DOHH2 (cell line): ENCODE results near the gene TMEM14B.
"Not testable (repeated sequence)": the region's sequence is repeated elsewhere in the genome, so short reads cannot be mapped to it uniquely, and the experiment has no call there.

Experiments
- H3F3A ChIP-seq: fragments of 200-600 bp; sonication (generic), shearing (Covaris generic); 2 replicates; pipeline ENCODE4 v1.6.0; 2016; ENCODE audit warnings: antibody characterized with exemption, mild to moderate bottlenecking; ENCODE audit not compliant: control insufficient read depth, insufficient read depth
- H3K27ac ChIP-seq: fragments of 200-600 bp; sonication (generic); 2 replicates; pipeline ENCODE4 v1.5.1; 2014; ENCODE audit warnings: low read depth, mild to moderate bottlenecking, low read length, moderate library complexity
- H3K27me3 ChIP-seq: fragments of 200-600 bp; sonication (generic); 2 replicates; pipeline ENCODE4 v1.6.1; 2014; ENCODE audit warnings: mild to moderate bottlenecking, low read length, mixed read lengths; ENCODE audit not compliant: control insufficient read depth
- H3K36me3 ChIP-seq: fragments of 200-600 bp; sonication (generic); 2 replicates; pipeline ENCODE4 v1.6.1; 2014; ENCODE audit warnings: mild to moderate bottlenecking, low read length, moderate library complexity, mixed read lengths; ENCODE audit not compliant: control insufficient read depth
- H3K4me1 ChIP-seq: fragments of 200-600 bp; sonication (generic); 2 replicates; pipeline ENCODE4 v1.6.1; 2014; ENCODE audit warnings: mild to moderate bottlenecking, low read length, mixed read lengths; ENCODE audit not compliant: control insufficient read depth
- H3K4me2 ChIP-seq: fragments of 200-600 bp; sonication (generic); 2 replicates; pipeline ENCODE4 v1.6.0; 2014; ENCODE audit warnings: mild to moderate bottlenecking, low read length, moderate library complexity
- H3K4me3 ChIP-seq: fragments of 200-600 bp; sonication (generic); 2 replicates; pipeline ENCODE4 v1.5.1; 2014; ENCODE audit warnings: mild to moderate bottlenecking, low read length, mixed read lengths
- H3K79me2 ChIP-seq: fragments of 200-600 bp; sonication (generic); 2 replicates; pipeline ENCODE4 v1.6.1; 2014; ENCODE audit warnings: mild to moderate bottlenecking, low read length, mixed read lengths; ENCODE audit not compliant: control insufficient read depth
- H3K9me2 ChIP-seq: fragments of 200-600 bp; sonication (generic); replicated peaks from 2 replicates; pipeline ENCODE4 v1.6.1; 2014; ENCODE audit warnings: mild to moderate bottlenecking, low read length, mixed read lengths; ENCODE audit not compliant: control insufficient read depth
- H3K9me3 ChIP-seq: fragments of 200-600 bp; sonication (generic); 2 replicates; pipeline ENCODE4 v1.6.1; 2014; ENCODE audit warnings: antibody characterized with exemption, low read length, mixed read lengths; ENCODE audit not compliant: control insufficient read depth, insufficient read depth
- H4K20me1 ChIP-seq: fragments of 200-600 bp; sonication (generic); 2 replicates; pipeline ENCODE4 v1.6.0; 2014; ENCODE audit warnings: low read depth, mild to moderate bottlenecking, antibody characterized with exemption, low read length, moderate library complexity; ENCODE audit not compliant: control insufficient read depth, insufficient read depth
- EZH2phosphoT487 ChIP-seq: fragments of 200-600 bp; sonication (generic); IDR thresholded peaks from 2 replicates; pipeline ENCODE4 v1.6.1; 2017; ENCODE audit warnings: borderline replicate concordance, mild to moderate bottlenecking, antibody characterized with exemption, low read length, moderate library complexity, mixed read lengths
- TF ChIP-seq, protein P1 (sequence below): fragments of 200-600 bp; sonication (generic); IDR thresholded peaks from one replicate; pipeline ENCODE4 v1.5.1; 2014; ENCODE audit warnings: antibody characterized with exemption, mild to moderate bottlenecking, low read depth, low read length; ENCODE audit not compliant: poor library complexity, severe bottlenecking

Gene TMEM14B

DNA sequence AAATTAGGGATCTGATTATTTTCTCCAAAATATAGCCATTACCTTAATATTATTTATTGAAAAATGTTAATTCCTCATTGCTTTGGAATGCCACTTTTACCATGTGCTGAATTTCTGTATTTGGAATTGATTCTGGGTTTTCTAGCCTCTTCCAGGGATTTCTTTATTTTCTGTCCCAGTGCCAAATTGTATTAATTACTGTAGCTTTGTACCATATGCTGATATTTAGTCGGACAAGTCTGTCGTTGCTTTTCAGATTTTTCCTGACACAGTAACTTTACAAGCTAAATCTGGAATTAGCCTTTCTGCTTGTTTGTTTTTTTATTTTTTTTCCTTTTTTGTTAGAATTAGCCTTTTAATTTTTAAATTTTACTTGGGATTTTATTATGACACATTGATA is 10.9 kb upstream of the TMEM14B start:
- Histone ChIP-seq H4K20me1 (no peaks in the 10 kb centered on the region), H3K9me2 (no peaks in the 10 kb centered on the region), H3K9me3 (no peaks in the 10 kb centered on the region; the same call in 1 of the 2 replicates), H3K36me3 (no peaks in the 10 kb centered on the region; the same call in 1 of the 2 replicates), H3K27ac (no peak overlapping the region), H3F3A (0 out of 2 replicates have a peak, but pooled peaks cover 2% of the 10 kb centered on the region), H3K4me1 (no peaks in the 10 kb centered on the region), H3K79me2 (no peaks in the 10 kb centered on the region), H3K27me3 (no peaks in the 10 kb centered on the region), H3K4me2 (no peak overlapping the region), H3K4me3 (no peak overlapping the region)
- no peak for TF ChIP-seq EZH2phosphoT487

DNA sequence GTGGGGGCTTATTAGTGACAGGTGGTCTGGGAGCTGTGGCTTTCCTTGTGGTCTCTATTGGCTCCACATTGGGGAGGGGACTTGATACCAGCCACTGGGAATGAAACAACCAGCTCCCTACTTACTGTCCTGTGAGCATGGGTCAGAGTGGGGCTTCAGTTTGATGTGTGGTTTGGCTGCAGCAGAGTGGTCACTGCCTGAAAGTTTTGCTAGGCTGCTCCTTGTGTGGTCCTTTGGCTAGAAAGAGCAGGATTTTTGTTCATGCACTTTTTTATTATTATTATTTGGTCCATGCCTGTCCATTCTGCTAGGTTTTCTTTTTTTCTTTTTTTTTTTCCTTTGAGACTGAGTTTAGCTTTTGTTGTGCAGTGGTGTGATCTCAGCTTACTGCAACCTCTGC is 7.5 kb upstream of the TMEM14B start:
- Histone ChIP-seq H3K9me2 (no peaks in the 10 kb centered on the region), H3K27ac (no peak overlapping the region), H3K4me1 (no peaks in the 10 kb centered on the region), H3K36me3 (no peaks in the 10 kb centered on the region), H3K4me2 (no peak overlapping the region), H3K79me2 (no peaks in the 10 kb centered on the region), H3K9me3 (no peaks in the 10 kb centered on the region; the same call in 1 of the 2 replicates), H3K4me3 (no peak overlapping the region), H3K27me3 (no peaks in the 10 kb centered on the region), H3F3A (0 out of 2 replicates have a peak, but pooled peaks cover 2% of the 10 kb centered on the region), H4K20me1 (no peaks in the 10 kb centered on the region)
- no peak for TF ChIP-seq EZH2phosphoT487
- TF ChIP-seq, protein P1, sequence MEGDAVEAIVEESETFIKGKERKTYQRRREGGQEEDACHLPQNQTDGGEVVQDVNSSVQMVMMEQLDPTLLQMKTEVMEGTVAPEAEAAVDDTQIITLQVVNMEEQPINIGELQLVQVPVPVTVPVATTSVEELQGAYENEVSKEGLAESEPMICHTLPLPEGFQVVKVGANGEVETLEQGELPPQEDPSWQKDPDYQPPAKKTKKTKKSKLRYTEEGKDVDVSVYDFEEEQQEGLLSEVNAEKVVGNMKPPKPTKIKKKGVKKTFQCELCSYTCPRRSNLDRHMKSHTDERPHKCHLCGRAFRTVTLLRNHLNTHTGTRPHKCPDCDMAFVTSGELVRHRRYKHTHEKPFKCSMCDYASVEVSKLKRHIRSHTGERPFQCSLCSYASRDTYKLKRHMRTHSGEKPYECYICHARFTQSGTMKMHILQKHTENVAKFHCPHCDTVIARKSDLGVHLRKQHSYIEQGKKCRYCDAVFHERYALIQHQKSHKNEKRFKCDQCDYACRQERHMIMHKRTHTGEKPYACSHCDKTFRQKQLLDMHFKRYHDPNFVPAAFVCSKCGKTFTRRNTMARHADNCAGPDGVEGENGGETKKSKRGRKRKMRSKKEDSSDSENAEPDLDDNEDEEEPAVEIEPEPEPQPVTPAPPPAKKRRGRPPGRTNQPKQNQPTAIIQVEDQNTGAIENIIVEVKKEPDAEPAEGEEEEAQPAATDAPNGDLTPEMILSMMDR: no peak

DNA sequence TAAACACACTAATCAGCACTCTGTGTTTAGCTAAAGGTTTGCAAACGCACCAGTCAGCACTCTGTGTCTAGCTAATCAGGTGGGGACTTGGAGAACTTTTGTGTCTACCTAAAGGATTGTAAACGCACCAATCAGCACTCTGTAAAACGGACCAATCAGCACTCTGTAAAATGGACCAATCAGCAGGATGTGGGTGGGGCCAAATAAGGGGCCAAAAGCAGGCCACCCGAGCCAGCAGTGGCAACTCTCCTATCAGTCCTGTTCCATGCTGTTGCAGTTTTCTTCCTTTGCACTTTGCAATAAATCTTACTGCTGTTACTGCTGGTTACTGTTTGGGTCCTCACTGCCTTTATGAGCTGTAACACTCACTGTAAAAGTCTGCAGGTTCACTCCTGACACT is 6.0 kb upstream of the TMEM14B start:
- not testable (repeated sequence) for H3K79me2 ChIP-seq, H3K4me3 ChIP-seq, H3K27ac ChIP-seq, H3K9me2 ChIP-seq, H3K27me3 ChIP-seq, H3K4me1 ChIP-seq, H4K20me1 ChIP-seq, H3K9me3 ChIP-seq, H3K36me3 ChIP-seq, H3K4me2 ChIP-seq, H3F3A ChIP-seq

DNA sequence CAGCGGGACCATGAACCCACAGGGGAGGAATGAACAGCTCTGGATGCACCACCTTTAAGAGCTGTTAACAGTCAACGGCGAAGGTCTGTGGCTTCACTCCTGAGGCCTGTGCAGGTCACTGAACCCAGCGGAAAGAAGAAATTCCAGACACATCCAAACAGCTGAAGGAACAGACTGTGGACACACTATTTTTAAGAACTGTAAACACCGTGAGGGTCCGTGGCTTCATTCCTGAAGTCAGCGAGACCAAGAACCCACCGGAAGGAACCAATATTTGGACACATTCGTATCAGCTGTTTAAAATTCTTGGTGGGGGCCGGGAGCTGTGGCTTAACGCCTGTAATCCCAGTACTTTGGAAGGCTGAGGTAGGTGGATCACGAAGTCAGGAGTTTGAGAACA is 5.4 kb upstream of the TMEM14B start:
- Histone ChIP-seq H3K36me3 (peaks cover 2% of the 10 kb centered on the region; the same call in 1 of the 2 replicates), H3K4me2 (no peak overlapping the region), H3K79me2 (peaks cover 7% of the 10 kb centered on the region), H3F3A (no peaks in the 10 kb centered on the region), H3K27ac (no peak overlapping the region), H4K20me1 (no peaks in the 10 kb centered on the region), H3K27me3 (no peaks in the 10 kb centered on the region), H3K9me2 (no peaks in the 10 kb centered on the region), H3K4me1 (peaks cover 10% of the 10 kb centered on the region), H3K4me3 (no peak overlapping the region), H3K9me3 (no peaks in the 10 kb centered on the region; the same call in 1 of the 2 replicates)
- TF ChIP-seq, protein P1: no peak
- TF ChIP-seq EZH2phosphoT487: no peak
